AG09309 (cell line): Measurements from ENCODE around the gene CLCN7.

ENCODE experiments used
- DNase-seq: peaks from one replicate; pipeline ENCODE4 v3.0.0-alpha.2; 2010; ENCODE audit warnings: low read depth
- H3K4me3 ChIP-seq: 2 replicates; pipeline ENCODE4 v1.5.1; 2011; ENCODE audit warnings: mild to moderate bottlenecking, low read depth, low read length, moderate library complexity; ENCODE audit not compliant: control insufficient read depth
- TF ChIP-seq, protein P1 (sequence below): IDR thresholded peaks from 2 replicates; pipeline ENCODE4 v1.5.1; 2011; ENCODE audit warnings: mild to moderate bottlenecking, low read depth, low read length, inconsistent platforms; ENCODE audit not compliant: insufficient read depth, control insufficient read depth; ENCODE audit errors: missing control alignments

CLCN7 gene

DNA sequence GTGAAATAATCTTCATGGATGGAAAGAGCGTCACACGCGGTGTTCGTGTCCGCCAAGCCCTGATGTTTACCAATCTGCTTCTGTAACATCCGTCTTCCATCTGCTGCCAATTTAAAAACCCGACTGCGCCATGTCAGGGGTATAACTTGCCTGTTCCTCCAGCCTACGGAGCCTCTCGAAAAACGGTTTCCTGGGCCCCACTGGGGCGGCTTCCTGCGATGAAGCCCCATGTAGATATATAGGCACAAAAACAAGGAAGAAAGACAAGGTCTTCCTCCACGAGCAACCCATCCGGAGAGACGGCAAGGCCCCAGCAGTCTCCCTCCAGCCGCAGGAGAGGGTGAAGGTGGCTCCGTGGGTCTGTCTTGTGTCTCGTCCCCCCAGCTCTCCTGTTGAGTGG, 13.8 kb upstream of the CLCN7 start, which contains the start of gene PTX4:
TSS of gene PTX4 (minus strand) at position 326 of the 400 bp plus-strand sequence. CDS start at position 291, 35 bp downstream.
- no peak within 1 kb of the TSS for H3K4me3 ChIP-seq
- DNase-seq = no peak
- TF ChIP-seq, protein P1, sequence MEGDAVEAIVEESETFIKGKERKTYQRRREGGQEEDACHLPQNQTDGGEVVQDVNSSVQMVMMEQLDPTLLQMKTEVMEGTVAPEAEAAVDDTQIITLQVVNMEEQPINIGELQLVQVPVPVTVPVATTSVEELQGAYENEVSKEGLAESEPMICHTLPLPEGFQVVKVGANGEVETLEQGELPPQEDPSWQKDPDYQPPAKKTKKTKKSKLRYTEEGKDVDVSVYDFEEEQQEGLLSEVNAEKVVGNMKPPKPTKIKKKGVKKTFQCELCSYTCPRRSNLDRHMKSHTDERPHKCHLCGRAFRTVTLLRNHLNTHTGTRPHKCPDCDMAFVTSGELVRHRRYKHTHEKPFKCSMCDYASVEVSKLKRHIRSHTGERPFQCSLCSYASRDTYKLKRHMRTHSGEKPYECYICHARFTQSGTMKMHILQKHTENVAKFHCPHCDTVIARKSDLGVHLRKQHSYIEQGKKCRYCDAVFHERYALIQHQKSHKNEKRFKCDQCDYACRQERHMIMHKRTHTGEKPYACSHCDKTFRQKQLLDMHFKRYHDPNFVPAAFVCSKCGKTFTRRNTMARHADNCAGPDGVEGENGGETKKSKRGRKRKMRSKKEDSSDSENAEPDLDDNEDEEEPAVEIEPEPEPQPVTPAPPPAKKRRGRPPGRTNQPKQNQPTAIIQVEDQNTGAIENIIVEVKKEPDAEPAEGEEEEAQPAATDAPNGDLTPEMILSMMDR = no peak

DNA sequence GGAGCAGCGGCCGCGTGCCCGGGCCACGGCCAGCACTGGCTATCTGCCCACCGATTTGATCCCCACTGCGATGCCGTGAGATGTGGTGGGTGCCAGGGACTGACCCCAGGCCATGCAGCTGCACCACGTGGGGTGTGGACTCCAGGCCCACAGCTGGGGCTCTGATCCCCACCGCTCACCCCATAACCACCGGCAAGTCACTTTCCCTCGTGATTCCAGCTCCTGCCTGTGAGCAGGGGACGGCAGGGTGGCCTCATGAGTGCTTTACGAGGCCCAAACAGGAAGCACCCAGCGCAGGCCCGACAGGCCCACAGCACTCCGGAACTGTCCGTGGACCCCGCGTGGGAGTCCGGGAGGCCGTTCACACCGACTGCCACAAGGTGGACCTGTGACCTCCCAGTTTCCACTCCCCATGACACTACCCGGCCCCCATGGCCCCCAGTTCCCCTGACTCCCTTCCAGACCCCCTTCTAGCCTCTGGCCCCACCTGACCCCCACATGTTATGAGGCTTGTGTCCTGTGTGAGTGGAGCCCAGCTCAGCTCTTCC, 13.3 kb upstream of the CLCN7 start:
- TF ChIP-seq, protein P1 = no peak
- no peak overlapping the region for H3K4me3 ChIP-seq
- no peak for DNase-seq

DNA sequence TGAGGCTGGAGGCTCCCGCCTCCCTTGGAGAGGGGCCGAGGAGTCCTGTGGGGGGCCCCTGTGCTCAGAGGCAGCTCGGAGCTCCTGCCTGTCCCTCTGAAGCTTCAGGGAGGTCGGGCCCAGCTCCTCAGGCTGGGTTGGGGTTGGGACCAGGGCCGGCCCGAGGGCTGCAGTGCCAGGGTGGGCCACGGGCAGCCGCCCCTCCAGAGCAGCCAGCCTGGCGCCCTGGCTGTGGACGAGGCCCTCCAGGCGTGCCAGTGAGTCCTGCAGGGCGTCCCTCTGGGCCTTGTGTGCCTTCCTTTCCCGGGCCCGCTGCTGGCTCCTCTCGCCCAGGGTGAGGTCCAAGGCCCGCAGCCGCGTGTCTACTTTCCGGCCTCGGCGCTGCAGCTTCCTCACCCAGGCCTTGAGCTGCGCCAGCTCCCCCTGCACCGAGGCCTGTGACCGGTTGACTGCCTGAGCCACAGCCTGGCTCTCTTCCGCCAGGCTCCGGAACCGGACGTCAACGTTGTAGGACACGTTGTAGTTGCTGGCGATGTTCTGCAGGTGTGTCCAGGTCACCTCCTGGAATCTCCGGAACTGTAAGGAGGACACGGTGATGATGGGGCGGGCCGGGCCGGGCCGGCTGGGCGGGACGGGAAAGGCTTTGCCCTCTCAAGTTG, 12.7 kb upstream of the CLCN7 start:
- no peak for DNase-seq
- H3K4me3 ChIP-seq = no peak overlapping the region
- TF ChIP-seq, protein P1 = no peak

DNA sequence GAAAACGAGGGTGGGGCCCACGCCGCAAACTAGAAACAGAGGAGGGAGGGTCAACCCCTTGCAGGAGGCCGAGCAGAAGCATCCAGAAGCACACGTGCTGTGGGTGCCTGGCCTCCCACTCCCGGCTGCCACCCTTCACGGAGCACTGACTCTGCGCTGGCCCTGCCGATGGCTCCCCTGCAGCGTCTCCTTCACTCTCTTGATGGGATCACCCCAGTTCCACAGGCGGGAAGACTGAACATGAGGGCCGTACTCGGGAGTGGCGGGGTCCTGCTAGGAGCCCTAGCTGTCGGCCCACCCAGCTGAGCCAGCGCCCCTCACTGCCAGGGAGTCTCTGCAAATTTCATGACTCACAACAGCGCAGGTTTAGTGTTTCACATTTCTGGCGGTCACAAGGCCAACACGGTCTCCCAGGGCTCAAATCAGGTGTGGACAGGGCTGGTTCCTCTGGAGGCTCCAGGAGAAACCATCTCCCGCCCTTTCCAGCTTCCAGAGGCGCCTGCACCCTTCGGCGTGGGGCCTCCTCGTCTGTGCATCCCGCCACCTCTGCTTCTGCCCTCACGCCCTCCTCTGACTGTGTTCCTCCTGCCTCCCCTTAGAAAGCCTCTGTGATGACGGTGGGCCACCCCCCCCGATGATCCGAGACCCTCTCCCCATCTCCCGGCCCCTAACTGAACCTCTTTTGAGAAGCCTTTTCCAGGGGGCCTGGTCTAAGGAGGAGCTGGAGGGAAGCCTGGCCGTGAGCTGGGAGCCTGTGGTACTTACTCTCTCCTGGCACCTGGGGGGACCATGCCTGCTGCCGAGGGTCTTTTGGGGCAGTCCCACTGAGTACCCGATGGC, 11.9 kb upstream of the CLCN7 start:
- no peak overlapping the region for H3K4me3 ChIP-seq
- DNase-seq = no peak
- TF ChIP-seq, protein P1 = no peak

DNA sequence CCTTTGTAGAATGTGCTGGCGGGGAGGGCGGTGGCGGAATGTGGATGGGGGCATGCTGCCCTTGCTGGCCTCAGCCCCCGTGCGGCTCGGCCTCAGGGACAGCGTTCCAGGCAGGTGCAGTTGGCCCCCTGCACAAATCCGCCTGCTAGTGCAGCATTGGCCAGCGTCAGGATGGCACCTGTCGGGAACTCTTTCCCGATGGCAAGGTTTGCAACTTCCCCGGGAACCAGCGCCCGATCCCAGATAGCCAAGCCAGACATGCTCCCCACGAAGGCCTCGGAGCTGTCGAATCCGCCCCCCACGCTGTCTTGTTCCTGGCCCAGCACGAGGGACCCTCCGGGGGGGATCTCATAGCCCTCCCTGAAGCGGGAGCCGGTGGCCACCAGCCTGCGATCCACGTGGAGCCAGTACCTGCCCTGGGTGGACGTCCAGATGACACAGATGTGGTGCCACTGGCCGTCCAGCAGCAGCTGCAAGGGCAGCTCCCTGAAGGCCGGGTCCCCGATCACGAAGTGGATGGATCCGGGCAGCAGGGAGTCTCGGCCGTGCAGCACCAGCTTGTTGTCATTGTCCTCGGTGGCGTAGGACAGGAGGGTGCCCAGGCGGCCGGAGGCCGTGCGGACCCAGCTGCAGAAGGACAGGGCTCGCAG, 11.1 kb upstream of the CLCN7 start:
- no peak overlapping the region for H3K4me3 ChIP-seq
- TF ChIP-seq, protein P1 = no peak
- DNase-seq = no peak
